Activated gamma-delta T cell (primary cell): ENCODE results near the gene JPH3.
"Not testable (repeated sequence)": the region's sequence is repeated elsewhere in the genome, so short reads cannot be mapped to it uniquely, and the experiment has no call there.

ENCODE experiments used
- DNase-seq: peaks from one replicate; lab custom pipeline; 2025; lab: John Stamatoyannopoulos, UW

The JPH3 gene

DNA sequence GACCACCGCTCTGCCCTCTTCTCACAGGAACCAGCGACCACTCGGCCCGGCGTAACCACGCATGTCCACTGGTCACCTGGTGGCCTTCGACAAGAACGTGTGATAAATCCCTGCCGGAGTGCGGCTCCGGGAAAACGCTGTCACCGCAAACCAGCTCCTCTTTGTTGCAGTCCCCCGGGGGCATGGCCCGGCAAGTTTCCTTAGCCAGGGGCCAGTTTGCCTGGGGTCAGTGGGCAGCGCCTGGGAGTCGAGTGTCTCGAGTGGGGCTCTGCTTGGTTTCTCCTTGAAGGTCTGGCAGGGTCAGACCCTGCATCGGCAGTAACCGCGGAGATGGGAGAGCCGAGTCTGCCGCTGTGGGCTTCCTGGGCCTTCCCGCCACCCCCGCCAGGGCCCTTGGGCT lies 52.5 kb downstream of the JPH3 start:
- DNase-seq = no peak

DNA sequence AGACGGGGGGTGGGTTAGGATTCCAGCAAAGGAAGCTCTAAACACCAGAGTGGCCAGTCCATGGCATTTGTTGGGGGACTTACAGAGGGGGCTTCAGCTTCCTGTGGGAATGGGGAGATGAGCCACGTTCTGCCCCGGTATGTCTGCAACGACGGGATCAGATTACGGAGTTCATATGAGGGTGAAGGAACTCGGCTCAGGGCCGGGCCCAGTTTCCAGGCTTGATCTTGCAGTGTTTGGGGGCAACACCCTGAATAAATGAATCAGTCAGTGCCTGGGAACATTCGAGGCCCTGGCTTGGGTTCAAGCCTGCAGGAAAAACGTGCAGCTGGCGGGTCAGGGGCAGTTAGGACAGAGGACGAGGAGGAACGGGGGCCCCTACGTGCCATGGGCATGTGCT lies 54.0 kb downstream of the JPH3 start:
- DNase-seq = no peak

- DNase-seq = no peak
Observed at GRCh38 chr16:87657621-87658192, 55.4 kb downstream of the JPH3 start.

DNA sequence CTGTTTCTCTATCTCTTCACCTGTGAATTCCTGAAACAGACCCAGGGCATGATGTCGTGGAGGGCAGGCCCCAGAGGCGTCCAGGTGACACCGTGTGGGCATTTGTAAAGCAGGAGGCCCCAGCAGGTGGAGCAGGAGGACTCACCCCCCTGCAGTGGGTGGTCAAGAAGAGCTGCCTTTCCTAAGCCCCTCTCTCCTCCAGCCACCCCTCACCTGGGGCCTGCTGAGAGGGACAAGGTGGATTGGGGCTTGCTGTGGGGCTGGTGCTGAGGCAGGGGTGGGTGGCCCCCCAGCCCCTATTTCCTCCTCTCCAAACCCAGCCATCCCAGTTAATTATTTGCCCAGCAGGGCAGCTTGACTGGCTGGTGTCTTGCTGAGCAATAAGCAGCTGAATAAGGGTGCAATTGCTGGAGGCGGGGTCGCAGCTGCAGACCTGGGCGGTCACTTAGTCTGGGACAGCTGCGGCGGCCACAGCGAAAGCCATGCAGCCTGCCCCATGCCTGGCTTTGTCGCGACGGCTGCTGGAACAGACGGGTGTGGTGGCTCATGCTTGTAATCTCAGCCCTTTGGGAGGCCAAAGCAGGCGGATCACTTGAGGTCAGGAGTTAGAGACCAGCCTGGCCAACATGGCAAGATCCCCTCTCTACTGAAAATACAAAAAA lies 56.4 kb downstream of the JPH3 start:
- no peak for DNase-seq

DNA sequence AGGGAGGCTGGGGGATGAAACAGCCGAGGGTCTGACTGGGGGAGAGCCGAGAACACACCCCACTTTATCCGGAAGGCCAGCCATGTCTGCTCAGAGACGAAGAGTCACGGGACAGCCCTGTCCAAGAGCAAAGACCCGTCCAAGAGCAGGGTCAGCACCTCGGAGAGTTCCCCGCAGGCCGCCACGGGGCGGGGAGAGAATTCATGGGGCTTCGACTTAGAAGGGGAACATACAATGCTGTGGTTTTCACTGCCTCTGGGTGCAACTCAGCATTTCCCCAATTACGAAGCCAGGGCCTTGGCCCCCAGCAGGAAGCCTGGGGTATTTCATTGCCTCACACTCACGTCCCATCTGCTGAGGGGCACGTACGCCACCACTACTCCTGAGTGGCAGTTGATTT lies 59.3 kb downstream of the JPH3 start:
- no peak for DNase-seq

- no peak for DNase-seq
Observed at GRCh38 chr16:87662254-87663204, 60.2 kb downstream of the JPH3 start.

- DNase-seq = no peak
Observed at GRCh38 chr16:87664792-87665191, 62.5 kb downstream of the JPH3 start.

DNA sequence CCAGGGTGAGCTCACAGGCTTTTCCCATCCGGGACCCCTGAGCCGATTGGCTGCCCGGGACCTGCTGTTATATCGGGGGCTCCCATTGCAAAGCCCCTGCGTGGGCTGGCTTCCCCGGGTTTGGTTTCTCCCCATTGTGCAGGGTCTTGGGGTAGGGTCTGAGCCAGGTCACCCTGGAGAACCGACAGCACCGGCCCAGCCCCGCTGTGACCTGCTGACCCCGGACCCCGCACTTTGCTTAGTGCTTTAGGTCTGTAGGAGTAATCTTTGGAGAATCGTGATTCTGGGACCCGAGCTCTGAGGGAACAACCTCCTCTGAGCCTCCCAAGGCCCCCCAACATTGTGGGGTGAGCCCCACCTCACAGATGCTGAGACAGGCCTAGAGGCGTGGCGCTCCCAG lies 62.9 kb downstream of the JPH3 start:
- DNase-seq = no peak

GRCh38 chr16:87666919-87667318 lies 64.6 kb downstream of the JPH3 start:
- no peak for DNase-seq

- no peak for DNase-seq
Observed at GRCh38 chr16:87667443-87667842, 65.1 kb downstream of the JPH3 start.

GRCh38 chr16:87667946-87668345 lies 65.6 kb downstream of the JPH3 start:
- no peak for DNase-seq

DNA sequence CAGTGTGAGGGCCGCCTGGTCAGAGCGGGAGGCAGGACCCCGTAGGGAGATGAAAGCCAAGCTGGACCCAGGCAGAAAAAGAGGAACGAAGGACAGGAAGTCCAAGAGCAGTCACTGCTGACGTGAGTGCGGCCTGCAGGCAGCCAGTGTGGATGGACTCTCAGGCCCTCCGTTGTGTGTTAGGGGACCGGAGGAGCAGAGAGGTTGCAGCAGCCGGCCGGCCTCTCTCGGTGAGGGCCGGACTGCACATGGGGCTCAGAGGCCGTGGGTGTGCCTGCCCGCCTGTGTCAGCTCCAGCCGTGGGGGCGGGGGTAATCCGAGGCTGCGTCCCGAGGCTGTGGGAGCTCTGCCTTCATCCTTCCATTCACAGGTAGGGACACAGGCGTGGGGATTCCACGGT lies 67.4 kb downstream of the JPH3 start:
- no peak for DNase-seq

- no peak for DNase-seq
Observed at GRCh38 chr16:87671221-87671620, 68.9 kb downstream of the JPH3 start.

GRCh38 chr16:87671715-87672270 lies 69.5 kb downstream of the JPH3 start:
- no peak for DNase-seq

- no peak for DNase-seq
Observed at GRCh38 chr16:87674419-87674818, 72.1 kb downstream of the JPH3 start.

DNA sequence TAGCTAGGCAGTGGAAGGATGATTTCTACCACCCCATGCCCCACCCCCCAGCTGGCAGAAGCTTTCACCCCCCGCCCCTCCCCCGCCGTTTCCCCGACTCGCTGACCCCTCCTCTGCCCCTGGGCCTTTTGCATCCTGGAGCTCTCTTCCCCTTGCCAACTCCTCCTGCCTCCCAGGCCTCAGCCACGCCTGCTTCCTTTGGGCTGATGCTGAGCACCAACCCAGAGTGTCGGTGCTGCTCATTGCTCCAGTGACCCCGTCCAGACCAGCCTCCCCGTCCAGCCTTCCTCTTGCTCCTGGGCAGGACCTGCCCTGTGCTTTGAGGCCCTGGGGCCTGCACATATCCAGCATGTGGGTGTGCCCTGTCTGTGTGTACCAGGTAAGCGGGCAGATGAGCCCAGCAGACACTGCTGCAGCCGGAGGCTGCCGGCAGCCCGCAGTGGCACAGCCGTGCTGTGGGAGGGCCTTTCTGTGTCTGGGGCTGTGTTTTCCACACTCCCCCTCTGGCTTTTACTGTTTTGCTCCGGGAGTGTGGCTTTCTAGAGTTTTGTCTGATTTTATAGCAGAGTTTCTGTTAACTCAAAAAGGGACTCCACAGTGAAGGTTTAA lies 72.9 kb downstream of the JPH3 start:
- no peak for DNase-seq

DNA sequence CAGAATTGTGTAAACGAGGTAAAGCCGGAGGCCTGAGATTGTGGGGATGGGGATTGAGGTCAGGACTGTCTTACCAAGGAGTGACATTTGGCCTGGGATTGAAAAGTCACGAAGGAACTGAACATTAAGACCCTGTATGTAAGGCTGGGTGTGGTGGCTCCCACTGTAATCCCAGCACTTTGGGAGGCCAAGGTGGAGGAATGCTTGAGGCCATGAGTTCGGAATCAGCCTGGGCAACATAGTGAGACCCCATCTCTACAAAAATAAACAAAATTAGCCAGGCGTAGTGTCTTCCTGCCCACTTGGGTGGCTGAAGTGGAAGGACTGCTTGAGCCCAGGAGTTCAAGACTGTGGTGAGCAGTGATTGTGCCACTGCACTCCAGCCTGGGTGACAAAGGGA lies 75.5 kb downstream of the JPH3 start:
- DNase-seq = no peak

DNA sequence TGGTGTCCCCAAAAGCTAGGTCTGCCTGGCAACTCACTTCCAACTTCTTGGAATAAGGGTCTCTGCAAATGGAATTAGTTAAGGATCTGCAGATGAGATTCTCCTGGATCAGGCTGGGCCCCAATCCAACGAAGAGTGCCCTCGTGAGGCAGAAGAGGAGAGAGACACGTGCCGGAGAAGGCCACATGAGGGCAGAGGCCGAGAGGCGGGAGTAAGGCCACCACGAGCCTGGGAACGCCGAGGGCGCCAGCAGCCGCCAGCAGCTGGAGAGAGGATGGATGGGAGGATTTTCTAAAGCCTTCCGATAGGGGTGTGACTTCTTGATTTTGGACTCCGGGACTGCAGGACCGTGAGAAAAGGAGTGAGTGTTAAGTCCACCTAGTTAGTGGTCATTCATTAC lies 76.3 kb downstream of the JPH3 start:
- DNase-seq = no peak

DNA sequence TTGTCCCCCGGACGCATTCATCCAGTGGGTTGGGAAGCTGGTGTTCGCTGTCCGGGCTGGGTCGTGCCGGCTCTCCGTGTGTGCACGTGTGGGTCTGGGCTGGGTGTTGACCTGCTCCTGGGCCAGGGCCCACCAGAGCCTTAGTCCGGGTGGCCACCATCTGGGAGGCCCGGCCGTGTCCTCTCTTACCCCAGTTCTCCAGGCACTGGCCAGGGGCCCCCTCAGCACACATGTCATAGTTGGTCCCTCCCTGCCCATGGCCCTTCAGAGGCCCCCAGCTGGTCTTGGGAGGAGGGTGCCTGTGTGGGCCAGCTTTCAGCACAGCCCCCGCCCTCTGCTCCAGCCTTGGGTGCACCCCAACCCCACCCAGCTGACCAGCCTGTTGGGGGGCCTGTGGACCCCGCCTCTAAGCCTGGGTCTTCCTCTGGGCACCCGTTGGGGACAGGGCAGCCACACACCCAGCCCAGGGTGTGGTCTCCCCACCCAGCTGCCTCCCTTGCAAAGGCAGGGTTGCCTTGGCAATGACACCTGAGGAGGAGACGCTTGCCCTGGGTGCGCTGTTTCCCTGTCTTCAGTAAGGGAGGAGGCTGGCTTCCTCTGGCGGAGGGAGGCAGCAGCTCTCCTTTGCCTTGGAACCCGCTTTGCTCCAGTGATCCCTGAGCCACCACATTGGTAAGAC lies 77.4 kb downstream of the JPH3 start:
- no peak for DNase-seq

GRCh38 chr16:87680272-87680644 lies 78.0 kb downstream of the JPH3 start:
- no peak for DNase-seq

DNA sequence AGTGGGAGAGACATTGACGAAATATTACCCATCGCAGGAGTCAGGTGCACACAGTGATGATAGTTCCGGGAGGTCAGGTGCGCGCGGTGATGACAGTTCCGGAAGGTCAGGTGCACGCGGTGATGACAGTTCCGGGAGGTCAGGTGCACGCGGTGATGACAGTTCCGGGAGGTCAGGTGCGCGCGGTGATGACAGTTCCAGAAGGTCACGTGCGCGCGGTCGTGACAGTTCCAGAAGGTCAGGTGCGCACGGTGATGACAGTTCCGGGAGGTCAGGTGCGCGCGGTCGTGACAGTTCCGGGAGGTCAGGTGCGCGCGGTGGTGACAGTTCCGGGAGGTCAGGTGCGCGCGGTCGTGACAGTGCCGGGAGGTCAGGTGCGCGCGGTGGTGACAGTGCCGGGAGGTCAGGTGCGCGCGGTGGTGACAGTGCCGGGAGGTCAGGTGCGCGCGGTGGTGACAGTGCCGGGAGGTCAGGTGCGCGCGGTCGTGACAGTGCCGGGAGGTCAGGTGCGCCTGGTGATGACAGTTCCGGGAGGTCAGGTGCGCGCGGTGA lies 78.8 kb downstream of the JPH3 start:
- not testable (repeated sequence) for DNase-seq
